ENCODE measurements around the gene SH3BP5L. TPM values are rescaled to one million over a fixed set of nuclear protein-coding genes. Genes with fewer than 3 reads are reported as not detected.
A peak's percentile ranks its signal among the peaks of the same experiment; 100 is the strongest.

Gene SH3BP5L
- total and polyA plus RNA-seq, 5 donors, result 15.3 to 20.8 (median 18.0) TPM

DNA sequence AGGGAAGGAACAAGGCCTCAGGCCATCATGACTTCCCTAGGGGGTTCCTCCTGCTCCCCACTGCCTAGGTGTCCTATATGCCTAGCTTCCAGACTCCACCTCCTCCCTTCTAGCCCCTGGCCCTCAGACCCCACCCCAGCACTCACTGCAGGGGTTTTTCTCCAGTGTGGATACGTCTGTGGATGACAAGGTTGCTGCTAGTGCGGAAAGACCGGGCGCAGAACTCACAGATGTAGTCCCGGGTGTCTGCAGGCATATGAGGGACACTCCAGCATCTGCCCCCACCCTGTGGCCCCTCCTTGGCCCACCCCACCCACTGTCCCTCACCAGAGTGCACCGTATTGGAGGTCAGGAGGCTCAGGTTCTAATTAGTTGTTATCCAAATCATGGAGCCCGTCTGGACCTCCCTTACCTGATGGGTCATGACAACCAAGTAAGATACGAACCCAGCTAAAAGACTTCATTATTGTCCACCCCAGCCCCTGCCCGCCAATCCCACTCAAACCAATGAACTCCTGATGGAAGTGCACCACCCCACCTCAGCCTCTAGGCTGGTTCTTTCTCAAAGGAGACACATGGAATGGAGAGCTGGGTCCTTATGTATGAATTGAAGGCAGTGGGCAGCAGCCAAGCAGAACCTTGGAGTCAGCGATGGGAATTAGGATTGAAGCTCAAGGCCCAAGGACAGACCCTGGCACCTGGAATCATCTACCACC, 25.0 kb upstream of the SH3BP5L start:
- Histone ChIP-seq H3K4me3 (ENCODE audit: low read length) (no peak overlapping the region), H3K4me1 (ENCODE audit: control insufficient read depth, insufficient read depth, low read length) (no peaks in the 10 kb centered on the region), H3K27me3 (ENCODE audit: control insufficient read depth, insufficient read depth) (no peaks in the 10 kb centered on the region), H3K9me3 (ENCODE audit: control insufficient read depth, low read length) (no peaks in the 10 kb centered on the region), H3K27ac (ENCODE audit: low read length) (no peak overlapping the region)
- intact Hi-C loops (cut with DNase I), result no loop called here
- DNase-seq, result no peak
- no peak for ATAC-seq
- 86% methylated on average over 10 of the region's 10 CpGs for WGBS

DNA sequence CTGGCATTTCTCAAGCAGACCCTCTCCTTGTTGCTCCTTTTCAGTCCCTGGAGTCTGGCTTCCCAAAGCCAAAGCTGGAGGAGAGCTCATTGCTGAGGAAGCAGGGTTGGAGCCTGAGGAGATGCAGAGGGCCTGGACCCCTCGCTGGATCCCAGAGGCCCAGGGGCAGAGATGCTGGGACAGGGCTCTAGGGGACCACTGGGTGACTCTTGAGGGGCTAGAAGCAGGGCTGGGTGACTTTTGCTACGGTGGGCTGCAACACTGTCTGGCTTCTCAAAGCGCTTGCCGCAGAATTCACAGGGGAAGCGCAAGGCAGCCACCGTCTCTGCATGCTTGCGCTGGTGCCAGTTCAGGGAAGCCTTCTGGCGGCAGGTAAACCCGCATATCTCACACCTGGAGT, 24.4 kb upstream of the SH3BP5L start:
- Histone ChIP-seq H3K27ac (ENCODE audit: low read length) (no peak overlapping the region), H3K9me3 (ENCODE audit: control insufficient read depth, low read length) (no peaks in the 10 kb centered on the region), H3K4me1 (ENCODE audit: control insufficient read depth, insufficient read depth, low read length) (no peaks in the 10 kb centered on the region), H3K4me3 (ENCODE audit: low read length) (no peak overlapping the region), H3K27me3 (ENCODE audit: control insufficient read depth, insufficient read depth) (no peaks in the 10 kb centered on the region)
- intact Hi-C loops (cut with DNase I), result no loop called here
- WGBS, result 90% methylated on average over 9 of the region's 9 CpGs
- DNase-seq (no peak), ATAC-seq (no peak)

DNA sequence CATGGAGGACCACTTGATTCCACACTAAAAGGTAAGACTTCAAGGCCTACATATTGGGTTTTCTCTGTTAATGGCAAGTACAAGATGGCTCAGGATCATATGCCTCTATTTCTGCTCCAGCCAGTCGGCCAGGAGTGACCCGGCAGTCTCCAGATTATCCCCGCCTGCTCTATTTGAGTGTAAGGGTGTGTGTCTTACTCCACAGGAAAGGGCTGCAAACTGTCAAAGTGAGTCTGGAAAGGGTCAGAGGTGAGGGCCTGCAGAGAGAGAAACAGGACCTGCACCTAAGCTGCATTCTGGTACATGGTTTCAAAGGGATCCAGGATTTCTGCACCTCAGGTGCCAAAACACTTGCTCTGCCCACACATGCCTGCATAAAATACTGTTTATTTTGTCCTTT, 23.9 kb upstream of the SH3BP5L start:
- H3K4me1 ChIP-seq (ENCODE audit: control insufficient read depth, insufficient read depth, low read length), result no peaks in the 10 kb centered on the region
- no peaks in the 10 kb centered on the region for H3K27me3 ChIP-seq (ENCODE audit: control insufficient read depth, insufficient read depth)
- ATAC-seq, result no peak
- DNase-seq, result no peak
- H3K4me3 ChIP-seq (ENCODE audit: low read length), result no peak overlapping the region
- 74% methylated on average over 3 of the region's 3 CpGs for WGBS
- no peaks in the 10 kb centered on the region for H3K9me3 ChIP-seq (ENCODE audit: control insufficient read depth, low read length)
- no peak overlapping the region for H3K27ac ChIP-seq (ENCODE audit: low read length)
- intact Hi-C loops (cut with DNase I), result no loop called here

DNA sequence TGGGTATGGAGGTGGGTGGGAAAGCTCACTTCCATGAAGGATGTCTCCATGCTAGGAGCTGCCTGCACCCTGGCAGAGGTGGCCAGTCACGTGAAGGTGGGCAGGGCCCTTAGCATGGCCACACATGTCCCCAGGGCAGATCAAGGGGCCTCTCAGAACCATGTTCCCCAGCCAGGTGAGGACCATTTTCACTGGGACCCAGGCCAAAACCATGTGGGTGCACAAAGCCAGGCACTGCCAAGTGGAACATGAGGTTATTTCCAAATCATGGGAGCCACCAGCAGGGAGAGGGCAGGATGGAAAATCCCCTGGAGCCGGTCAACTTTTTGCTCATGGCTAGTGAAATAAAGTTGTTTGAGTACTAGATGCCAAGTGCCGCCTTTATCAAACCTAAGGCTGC, 23.4 kb upstream of the SH3BP5L start:
- H3K4me3 ChIP-seq (ENCODE audit: low read length), result no peak overlapping the region
- no peak overlapping the region for H3K27ac ChIP-seq (ENCODE audit: low read length)
- no peak for DNase-seq
- WGBS, result 90% methylated on average over 3 of the region's 3 CpGs
- H3K9me3 ChIP-seq (ENCODE audit: control insufficient read depth, low read length), result no peaks in the 10 kb centered on the region
- H3K27me3 ChIP-seq (ENCODE audit: control insufficient read depth, insufficient read depth), result no peaks in the 10 kb centered on the region
- ATAC-seq, result no peak
- H3K4me1 ChIP-seq (ENCODE audit: control insufficient read depth, insufficient read depth, low read length), result no peaks in the 10 kb centered on the region
- intact Hi-C loops (cut with DNase I), result no loop called here

DNA sequence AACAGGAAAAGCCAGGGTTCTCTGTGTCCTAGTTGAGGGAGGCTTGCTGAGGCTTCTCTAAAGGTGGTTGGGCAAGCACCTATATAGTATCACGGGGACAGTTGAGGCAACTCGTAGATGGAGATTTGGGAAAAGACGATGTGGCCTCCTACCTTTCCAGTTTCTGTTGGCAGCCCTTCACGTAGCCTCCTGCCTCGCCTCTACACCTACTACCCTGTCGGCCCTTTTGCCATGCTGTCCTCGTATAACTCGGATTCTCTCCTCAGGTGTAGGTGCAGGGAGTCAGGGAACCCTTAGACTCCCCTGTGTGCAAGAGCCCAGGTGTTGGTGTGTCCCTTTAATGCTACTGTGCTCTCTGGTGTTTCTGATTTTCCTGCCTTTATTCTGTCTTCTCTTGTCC, 22.9 kb upstream of the SH3BP5L start:
- H3K27ac ChIP-seq (ENCODE audit: low read length), result no peak overlapping the region
- DNase-seq (no peak), ATAC-seq (no peak)
- no peaks in the 10 kb centered on the region for H3K4me1 ChIP-seq (ENCODE audit: control insufficient read depth, insufficient read depth, low read length)
- no peaks in the 10 kb centered on the region for H3K9me3 ChIP-seq (ENCODE audit: control insufficient read depth, low read length)
- intact Hi-C loops (cut with DNase I), result no loop called here
- H3K4me3 ChIP-seq (ENCODE audit: low read length), result no peak overlapping the region
- H3K27me3 ChIP-seq (ENCODE audit: control insufficient read depth, insufficient read depth), result no peaks in the 10 kb centered on the region
- WGBS, result 94% methylated on average over 8 of the region's 8 CpGs

DNA sequence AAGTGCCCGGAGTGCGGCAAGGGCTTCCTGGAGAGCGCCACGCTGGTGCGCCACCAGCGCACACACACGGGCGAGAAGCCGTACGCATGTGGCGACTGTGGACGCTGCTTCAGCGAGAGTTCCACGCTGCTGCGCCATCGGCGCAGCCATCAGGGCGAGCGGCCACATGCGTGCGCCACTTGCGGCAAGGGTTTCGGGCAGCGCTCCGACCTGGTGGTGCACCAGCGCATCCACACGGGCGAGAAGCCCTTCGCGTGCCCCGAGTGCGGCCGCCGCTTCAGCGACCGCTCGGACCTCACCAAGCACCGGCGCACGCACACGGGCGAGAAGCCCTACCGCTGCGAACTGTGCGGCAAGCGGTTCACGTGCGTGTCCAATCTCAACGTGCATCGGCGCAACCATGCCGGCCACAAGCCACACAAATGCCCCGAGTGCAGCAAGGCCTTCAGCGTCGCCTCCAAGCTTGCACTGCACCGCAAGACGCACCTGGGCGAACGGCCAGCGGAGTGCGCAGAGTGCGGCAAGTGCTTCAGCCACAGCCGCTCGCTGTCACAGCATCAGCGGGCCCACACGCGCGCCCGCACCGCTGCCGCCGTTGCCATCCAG, 22.3 kb upstream of the SH3BP5L start:
- intact Hi-C loops (cut with DNase I), result no loop called here
- ATAC-seq, result no peak

DNA sequence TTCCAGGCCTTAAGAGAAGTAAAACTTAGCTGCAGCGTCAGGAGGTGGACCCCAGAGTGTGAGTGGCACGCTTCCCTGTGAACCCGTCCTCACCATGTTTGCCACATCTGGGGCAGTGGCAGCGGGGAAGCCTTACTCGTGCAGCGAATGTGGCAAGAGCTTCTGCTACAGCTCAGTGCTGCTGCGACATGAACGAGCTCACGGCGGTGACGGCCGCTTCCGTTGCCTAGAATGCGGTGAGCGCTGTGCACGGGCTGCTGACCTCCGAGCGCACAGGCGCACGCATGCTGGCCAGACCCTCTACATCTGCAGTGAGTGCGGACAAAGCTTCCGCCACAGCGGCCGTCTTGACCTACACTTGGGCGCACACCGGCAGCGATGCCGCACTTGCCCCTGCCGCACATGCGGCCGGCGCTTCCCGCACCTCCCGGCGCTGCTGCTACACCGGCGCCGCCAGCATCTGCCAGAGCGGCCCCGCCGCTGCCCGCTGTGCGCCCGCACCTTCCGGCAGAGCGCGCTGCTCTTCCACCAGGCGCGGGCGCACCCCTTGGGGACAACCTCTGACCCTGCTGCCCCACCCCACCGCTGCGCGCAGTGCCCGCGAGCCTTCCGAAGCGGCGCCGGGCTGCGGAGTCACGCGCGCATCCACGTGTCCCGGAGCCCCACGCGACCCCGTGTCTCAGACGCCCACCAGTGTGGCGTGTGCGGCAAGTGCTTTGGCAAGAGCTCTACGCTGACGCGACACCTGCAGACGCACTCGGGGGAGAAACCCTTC, 21.7 kb upstream of the SH3BP5L start:
- no peaks in the 10 kb centered on the region for H3K9me3 ChIP-seq (ENCODE audit: control insufficient read depth, low read length)
- no peaks in the 10 kb centered on the region for H3K27me3 ChIP-seq (ENCODE audit: control insufficient read depth, insufficient read depth)
- peak in 2 of 3 donors; percentile 53 to 56 for DNase-seq
- no peak overlapping the region for H3K27ac ChIP-seq (ENCODE audit: low read length)
- intact Hi-C loops (cut with DNase I), result no loop called here
- WGBS, result 91% methylated on average over 76 of the region's 76 CpGs
- no peak for ATAC-seq
- peaks cover 2% of the 10 kb centered on the region for H3K4me1 ChIP-seq (ENCODE audit: control insufficient read depth, insufficient read depth, low read length)
- H3K4me3 ChIP-seq (ENCODE audit: low read length), result no peak overlapping the region

More for the DNA sequence above, 22.3 kb upstream of the SH3BP5L start:
- Histone ChIP-seq H3K27me3 (ENCODE audit: control insufficient read depth, insufficient read depth) (no peaks in the 10 kb centered on the region), H3K4me1 (ENCODE audit: control insufficient read depth, insufficient read depth, low read length) (no peaks in the 10 kb centered on the region), H3K4me3 (ENCODE audit: low read length) (no peak overlapping the region), H3K9me3 (ENCODE audit: control insufficient read depth, low read length) (no peaks in the 10 kb centered on the region), H3K27ac (ENCODE audit: low read length) (no peak overlapping the region)
- WGBS, result 94% methylated on average over 72 of the region's 72 CpGs
- peak in 1 of 3 donors; percentile 53 for DNase-seq

DNA sequence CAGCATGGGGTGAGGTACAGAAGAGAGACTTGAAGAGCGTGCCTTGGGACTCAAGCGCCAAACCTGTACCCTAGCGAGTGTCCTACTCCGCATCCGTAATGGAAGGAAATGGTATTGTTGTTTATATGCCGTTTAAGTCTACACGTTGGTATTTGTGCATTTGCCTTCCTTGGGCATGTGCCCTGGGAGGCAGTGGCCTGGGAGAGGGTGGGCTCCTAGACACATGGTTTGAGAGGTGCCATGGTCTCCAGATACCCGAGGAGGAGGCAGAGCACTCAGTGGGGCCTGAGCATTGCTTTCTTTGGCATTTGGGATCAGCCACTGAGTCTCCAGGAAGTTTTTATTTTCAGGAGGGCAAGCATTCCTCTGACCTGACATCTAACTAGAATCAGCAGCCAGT, 18.8 kb upstream of the SH3BP5L start:
- Histone ChIP-seq H3K27me3 (ENCODE audit: control insufficient read depth, insufficient read depth) (no peaks in the 10 kb centered on the region), H3K9me3 (ENCODE audit: control insufficient read depth, low read length) (no peaks in the 10 kb centered on the region), H3K4me3 (ENCODE audit: low read length) (no peak overlapping the region), H3K4me1 (ENCODE audit: control insufficient read depth, insufficient read depth, low read length) (peaks cover 6% of the 10 kb centered on the region), H3K27ac (ENCODE audit: low read length) (no peak overlapping the region)
- DNase-seq, result no peak
- intact Hi-C loops (cut with DNase I), result no loop called here
- WGBS, result 86% methylated on average over 8 of the region's 8 CpGs
- no peak for ATAC-seq

DNA sequence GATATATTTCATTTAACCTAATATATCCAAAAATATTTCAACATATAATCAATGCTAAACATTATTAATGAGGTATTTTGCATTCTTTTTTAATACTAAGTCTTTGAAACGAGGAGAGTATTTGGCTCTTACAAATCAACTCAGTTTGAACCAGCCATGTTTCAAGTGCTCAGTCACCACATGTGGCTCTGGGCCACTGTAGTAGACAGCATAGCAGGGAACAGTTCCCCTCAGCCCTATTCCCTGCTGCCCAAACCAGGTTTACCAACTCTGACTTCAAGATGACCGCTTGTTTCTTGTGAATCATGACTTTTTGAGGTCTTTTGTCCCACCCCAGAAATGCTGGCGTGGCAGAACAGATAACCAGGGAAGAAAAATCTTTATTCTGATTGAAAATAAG, 18.0 kb upstream of the SH3BP5L start:
- no peak for ATAC-seq
- no peak overlapping the region for H3K27ac ChIP-seq (ENCODE audit: low read length)
- intact Hi-C loops (cut with DNase I), result no loop called here

DNA sequence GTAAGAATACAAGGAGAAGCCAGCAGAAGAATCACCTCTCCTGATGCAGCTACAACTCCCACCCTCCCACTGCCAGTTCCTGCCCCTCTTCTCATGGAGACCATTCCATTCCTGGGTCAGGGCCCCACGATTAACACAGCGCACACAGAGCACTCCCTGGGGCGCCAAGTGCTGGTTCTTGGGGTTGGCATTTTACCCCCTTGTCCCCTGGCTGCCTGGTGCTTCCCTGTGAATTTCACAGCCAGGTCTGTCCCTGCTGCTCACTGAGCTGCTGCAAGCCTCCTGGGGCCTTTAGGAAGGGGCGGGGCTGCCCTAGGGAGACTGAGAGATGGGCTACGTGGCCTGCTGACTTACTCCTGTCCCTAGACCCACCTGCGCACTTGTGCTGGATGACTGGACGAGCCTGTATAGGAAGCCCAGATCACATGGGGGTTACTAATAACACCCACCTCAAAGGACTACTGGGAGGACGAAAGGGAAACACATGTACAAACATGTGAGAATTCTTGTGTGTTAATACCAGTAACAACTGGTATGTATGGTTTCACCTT, 17.1 kb upstream of the SH3BP5L start:
- Histone ChIP-seq H3K27ac (ENCODE audit: low read length) (no peak overlapping the region), H3K4me1 (ENCODE audit: control insufficient read depth, insufficient read depth, low read length) (peaks cover 9% of the 10 kb centered on the region), H3K9me3 (ENCODE audit: control insufficient read depth, low read length) (no peaks in the 10 kb centered on the region), H3K27me3 (ENCODE audit: control insufficient read depth, insufficient read depth) (no peaks in the 10 kb centered on the region), H3K4me3 (ENCODE audit: low read length) (no peak overlapping the region)
- WGBS, result 81% methylated on average over 8 of the region's 8 CpGs
- no peak for DNase-seq
- no peak for ATAC-seq
- intact Hi-C loops (cut with DNase I), result no loop called here

More for the DNA sequence above, 18.0 kb upstream of the SH3BP5L start:
- no peak for DNase-seq
- Histone ChIP-seq H3K9me3 (ENCODE audit: control insufficient read depth, low read length) (no peaks in the 10 kb centered on the region), H3K4me1 (ENCODE audit: control insufficient read depth, insufficient read depth, low read length) (peaks cover 9% of the 10 kb centered on the region), H3K4me3 (ENCODE audit: low read length) (no peak overlapping the region), H3K27me3 (ENCODE audit: control insufficient read depth, insufficient read depth) (no peaks in the 10 kb centered on the region)
- 83% methylated on average over 3 of the region's 3 CpGs for WGBS
